GM18520 (cell line): Measurements from ENCODE around the gene SLX4.
"Not testable (repeated sequence)": the region's sequence is repeated elsewhere in the genome, so short reads cannot be mapped to it uniquely, and the experiment has no call there.

Experiments
- ATAC-seq: cut with Tn5 transposase; IDR thresholded peaks from one replicate; pipeline ENCODE4 v1.9.1; 2021; ENCODE audit not compliant: unreplicated experiment

The SLX4 gene

GRCh38 chr16:3642397-3643094, 31.1 kb upstream of the SLX4 start:
- ATAC-seq: no peak

GRCh38 chr16:3641801-3642396, 30.5 kb upstream of the SLX4 start:
- ATAC-seq: no peak

DNA sequence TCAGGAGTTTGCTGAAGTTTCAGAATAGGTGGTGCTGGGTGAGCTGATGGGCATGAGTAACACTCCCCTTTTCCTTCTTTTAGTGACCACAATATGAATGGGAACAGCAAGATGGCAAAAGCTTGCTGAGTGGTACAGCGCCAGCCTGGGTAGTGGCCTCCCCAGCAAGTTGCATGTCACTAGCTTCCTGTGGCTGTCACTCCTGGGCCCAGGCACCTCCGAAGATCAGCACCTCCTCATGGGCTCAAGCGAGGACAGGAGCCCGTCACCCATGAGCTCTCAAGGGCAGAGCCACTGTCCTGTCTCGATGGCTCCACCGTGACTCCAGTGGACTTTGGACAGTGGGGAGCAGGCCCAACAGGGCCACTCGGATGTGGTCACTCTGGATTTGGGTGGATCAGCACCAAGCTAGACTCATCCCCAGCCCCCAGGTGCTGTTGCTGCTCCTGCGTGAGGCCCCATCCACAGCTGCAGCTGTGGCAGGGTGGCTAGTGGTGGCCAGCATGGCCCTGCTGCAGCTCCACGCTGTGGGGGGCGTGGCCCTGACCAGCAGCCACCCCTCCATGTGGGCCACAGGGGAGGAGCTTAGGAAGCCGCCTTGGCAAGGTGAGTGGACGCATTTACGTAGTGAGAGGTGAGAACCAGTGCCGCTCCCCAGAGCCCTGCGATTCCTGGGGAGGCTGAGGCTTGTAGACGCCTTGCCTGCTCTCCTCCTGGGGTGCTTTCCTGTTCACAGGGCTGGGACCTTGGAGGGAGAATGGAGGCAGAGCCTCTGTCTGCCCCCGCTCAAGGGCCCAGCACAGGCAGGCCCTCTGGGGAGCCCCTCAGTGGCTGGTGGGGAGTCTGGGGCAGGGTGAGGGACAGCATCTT, 29.5 kb upstream of the SLX4 start:
- ATAC-seq: no peak

DNA sequence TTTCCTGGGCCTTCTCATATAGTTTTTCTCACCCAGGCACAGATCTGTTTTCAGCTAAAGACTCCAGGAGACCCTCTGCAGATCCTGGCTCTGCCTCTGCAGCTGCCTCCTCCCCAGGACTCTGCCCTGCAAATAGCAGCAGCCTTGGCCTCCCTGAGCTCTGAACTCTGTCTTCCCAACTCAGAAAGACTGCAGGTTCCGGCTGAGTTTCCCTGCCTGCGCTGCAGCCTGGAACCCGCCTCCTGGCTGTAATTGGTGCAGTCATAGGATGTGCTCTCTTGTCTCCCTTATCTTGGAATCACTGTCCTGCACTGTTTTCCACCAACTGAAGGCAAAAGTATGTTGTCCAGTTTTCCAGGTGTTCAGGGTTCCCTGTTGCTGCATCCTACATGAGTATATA, 28.8 kb upstream of the SLX4 start:
- ATAC-seq: no peak

DNA sequence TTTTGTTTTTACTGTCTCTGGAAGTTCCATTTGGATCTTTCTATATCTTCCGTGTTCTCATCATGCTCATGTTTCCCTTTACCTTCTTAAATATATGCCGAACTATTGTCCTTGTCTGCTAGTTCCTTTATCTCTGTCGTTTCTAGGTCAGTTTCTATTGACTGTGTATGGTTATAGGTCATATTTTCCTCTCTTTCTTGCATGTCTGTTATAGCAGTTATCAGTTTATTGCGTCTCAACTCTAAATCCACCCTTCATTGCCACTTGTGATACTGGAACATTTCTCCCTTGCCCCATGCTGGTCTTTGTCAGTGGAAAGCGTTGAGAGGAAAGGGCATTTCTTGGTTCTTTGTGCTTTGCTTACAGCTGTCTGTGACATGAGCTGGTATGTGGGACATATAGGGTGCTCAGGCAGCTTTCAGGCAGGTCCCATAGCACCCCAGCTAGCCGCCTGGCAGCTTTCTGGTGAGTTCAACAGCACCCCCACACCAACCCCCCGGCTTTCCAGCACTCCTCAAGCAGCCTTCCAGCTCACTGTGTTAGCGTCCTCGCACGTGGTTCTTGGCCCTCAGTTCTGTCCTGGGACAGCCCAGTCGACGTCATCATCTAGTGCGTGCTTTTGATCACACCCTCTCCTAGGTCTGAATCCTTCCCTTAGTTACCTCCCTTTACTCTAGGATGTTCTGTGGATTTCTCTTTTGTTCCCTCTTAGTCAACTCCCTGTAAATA, 27.7 kb upstream of the SLX4 start:
- no peak for ATAC-seq

DNA sequence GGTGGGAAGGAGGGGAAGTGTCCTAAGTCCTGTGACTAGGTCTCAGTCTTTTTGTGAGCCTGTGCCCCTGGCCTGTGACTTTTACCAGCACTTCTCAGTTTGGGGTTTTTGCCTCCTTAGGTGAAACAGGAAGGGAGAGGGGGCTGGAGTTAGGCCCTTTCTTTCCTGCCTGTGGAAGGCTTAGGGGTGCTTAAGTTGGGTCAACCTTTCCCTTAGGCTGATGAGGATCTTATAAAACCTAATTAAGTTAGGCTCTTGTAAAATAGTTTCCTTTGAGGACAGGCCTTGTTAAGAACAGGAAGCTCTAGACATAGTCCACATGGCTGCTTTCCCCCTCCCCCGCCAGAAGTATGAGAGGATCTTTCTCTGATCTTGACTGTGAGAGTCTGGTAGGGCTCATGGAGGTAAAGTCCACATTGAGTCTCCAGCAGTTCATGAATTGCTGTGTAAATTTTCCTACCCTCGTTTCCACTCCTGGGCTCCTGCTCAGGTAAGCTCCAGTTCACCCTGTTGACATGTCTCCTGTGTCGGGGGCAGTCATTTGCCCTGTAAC, 26.0 kb upstream of the SLX4 start:
- ATAC-seq: no peak

DNA sequence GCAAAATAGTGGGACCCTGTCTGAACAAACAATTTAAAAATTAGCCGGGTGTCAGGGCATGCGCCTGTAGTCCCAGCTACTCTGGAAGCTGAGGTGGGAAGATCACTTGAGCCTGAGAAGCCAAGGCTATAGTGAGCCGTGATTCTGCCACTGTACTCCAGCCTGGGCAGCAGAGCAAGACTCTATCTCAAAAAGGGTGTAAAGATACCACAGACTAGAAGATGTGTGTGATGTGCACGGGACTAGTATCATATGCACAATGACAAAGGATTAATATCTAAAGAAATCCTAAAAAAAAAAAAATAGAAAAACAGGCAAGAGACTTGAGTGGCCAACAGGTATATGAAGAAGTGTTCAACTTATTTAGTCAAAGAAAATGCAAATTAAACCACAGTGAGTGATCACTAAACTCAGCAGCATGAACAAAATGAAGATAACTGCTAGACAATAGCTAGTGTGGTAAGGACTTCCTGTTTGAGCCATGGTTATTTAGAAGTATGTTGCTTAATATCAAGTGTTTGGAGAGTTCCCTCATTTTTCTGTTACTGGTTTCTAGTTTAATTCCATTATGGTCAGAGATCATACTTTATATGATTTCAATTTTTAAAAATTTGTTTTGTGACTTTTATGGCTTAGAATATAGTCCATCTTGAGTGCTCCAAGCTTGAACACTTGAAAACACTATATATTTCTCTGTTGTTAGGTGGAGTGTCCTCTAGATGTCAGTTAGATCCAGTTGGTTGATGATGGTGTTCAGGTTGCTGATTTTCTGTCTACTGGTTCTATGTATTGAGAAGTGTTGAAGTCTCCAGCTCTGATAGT, 14.7 kb upstream of the SLX4 start:
- ATAC-seq: no peak

DNA sequence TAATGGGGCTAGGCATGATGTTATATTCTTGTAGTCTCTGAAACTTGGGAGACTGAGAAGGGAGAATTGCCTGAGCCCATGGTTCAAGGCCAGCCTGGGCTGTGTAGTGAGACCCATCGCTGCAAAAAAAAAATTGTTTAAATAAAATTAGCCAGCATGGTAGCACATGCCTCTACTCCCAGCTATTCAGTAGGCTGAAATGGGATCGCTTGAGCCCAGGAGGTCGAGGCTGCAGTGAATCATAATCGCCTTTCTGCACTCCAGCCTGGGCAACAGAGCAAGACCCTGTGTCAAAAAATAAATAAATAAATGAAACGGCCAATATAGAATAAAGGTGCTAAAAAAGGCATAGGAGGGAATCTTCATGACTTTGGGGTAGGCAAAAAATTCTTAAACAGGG, 13.9 kb upstream of the SLX4 start:
- no peak for ATAC-seq

- ATAC-seq: no peak
Measured at GRCh38 chr16:3623642-3624041, 12.2 kb upstream of the SLX4 start.

DNA sequence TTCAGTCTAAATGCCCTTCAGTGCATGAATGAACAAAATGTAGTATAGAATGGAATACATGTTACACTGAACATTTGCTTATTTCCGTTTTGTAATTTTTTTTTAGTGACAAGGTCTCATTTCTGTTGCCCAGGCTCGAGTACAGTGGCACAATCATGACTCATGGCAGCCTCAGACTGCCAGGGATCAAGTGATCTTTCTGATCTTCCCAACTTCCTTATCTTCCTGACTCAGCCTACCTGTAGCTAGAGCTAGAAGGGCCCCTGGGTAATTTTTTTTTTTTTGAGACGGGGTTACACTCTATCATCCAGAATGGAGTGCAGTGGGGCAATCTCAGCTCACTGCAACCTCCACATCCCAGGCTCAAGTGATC, 7.3 kb upstream of the SLX4 start:
- ATAC-seq: no peak

GRCh38 chr16:3612510-3613466, 1.4 kb upstream of the SLX4 start:
- ATAC-seq: no peak

- no peak for ATAC-seq
Measured at GRCh38 chr16:3610698-3611145, 684 bp downstream of the SLX4 start.

GRCh38 chr16:3609895-3610697, 1.3 kb downstream of the SLX4 start:
- no peak for ATAC-seq

DNA sequence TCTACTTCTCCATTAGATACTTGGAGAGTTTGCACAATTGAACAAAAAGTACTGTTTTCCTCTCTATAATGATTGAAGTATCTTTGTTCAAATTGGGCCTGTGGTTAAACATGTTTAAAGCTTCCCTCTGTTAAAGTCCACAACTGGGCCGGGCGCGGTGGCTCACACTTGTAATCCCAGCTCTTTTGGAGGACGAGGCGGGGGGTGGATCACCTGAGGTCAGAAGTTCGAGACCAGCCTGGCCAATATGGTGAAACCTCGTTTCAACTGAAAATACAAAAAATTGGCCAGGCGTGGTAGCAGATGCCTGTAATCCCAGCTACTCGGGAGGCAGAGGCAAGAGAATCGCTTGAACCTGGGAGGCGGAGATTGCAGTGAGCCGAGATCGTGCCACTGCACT, 2.4 kb downstream of the SLX4 start:
- ATAC-seq: not testable (repeated sequence)

- no peak for ATAC-seq
Measured at GRCh38 chr16:3608069-3608468, 3.3 kb downstream of the SLX4 start.

DNA sequence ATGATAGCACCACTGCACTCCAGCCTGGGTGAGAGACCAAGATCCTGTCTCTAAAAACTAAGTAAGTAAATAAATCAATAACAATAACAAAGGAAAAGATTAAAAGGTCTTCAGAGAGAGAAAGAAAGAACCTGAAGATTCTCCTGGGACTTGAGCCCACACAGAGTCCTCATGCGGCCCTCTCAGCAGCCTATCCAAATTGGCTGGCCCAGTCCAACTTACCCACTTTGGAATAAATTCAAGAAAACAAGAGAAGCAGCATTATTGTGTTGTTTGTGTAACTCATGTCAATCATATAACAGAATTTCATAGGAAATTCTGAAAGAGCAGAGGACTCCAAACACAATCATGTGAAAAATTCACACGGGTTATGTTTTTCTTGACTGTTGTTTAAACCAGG, 3.8 kb downstream of the SLX4 start:
- ATAC-seq: no peak

GRCh38 chr16:3607161-3607560, 4.2 kb downstream of the SLX4 start:
- no peak for ATAC-seq

- ATAC-seq: no peak
Measured at GRCh38 chr16:3606441-3606840, 5.0 kb downstream of the SLX4 start.
